H1 (cell line): ENCODE results near the gene PELI2. TPM values are rescaled to one million over a fixed set of nuclear protein-coding genes. Genes with fewer than 3 reads are reported as not detected.

Source experiments
- CTCF ChIA-PET: fragments of 300-600 bp; sonication (Branson Sonifier 250); formaldehyde crosslinking; loops from one replicate; lab custom pipeline; 2021; ENCODE audit not compliant: partially characterized antibody; lab: Charles Lee
- POLR2A ChIA-PET: fragments of 300-600 bp; sonication (Branson Sonifier 250); formaldehyde crosslinking; loops from one replicate; lab custom pipeline; 2021; ENCODE audit warnings: inconsistent platforms; ENCODE audit not compliant: partially characterized antibody; lab: Charles Lee
- DNase-seq, 2 experiments: peaks; one replicate each; pipeline versions ENCODE4 v3.0.0 to v3.0.0-alpha.2; 2010 to 2022; ENCODE audit warnings: low spot score in 2 of 2, low read depth in 1 of 2, mixed read lengths in 1 of 2
- FAIRE-seq: peaks from 2 replicates; lab custom pipeline; 2011; peaks lifted over from hg19 to GRCh38; lab: Jason Lieb, UNC
- H2AFZ ChIP-seq: 2 replicates; pipeline ENCODE4 v1.8.1; 2012; ENCODE audit warnings: low read length, inconsistent platforms
- H2AK5ac ChIP-seq: 2 replicates; pipeline ENCODE4 v1.6.1; 2013; ENCODE audit warnings: low read depth, low read length
- H2BK120ac ChIP-seq: replicated peaks from 2 replicates; pipeline ENCODE3; 2013; ENCODE audit warnings: low read depth, low read length, inconsistent platforms
- H2BK12ac ChIP-seq: 2 replicates; pipeline ENCODE4 v1.6.1; 2013; ENCODE audit warnings: low read depth, low read length
- H2BK15ac ChIP-seq: 2 replicates; pipeline ENCODE4 v1.6.1; 2013; ENCODE audit warnings: low read length
- H2BK20ac ChIP-seq: 2 replicates; pipeline ENCODE4 v1.6.1; 2013; ENCODE audit warnings: low read length
- H2BK5ac ChIP-seq: 2 replicates; pipeline ENCODE4 v1.6.1; 2013; ENCODE audit warnings: low read depth, low read length
- H3K14ac ChIP-seq: 2 replicates; pipeline ENCODE4 v1.6.1; 2013; ENCODE audit warnings: inconsistent platforms; ENCODE audit not compliant: insufficient read length
- H3K18ac ChIP-seq: 2 replicates; pipeline ENCODE4 v1.6.1; 2013; ENCODE audit warnings: low read length; ENCODE audit errors: extremely low read depth
- H3K23ac ChIP-seq: 2 replicates; pipeline ENCODE4 v1.6.1; 2013; ENCODE audit warnings: inconsistent platforms; ENCODE audit not compliant: insufficient read length
- H3K23me2 ChIP-seq: 2 replicates; pipeline ENCODE4 v1.6.1; 2013; ENCODE audit warnings: low read depth, low read length
- H3K27ac ChIP-seq: 2 replicates; pipeline ENCODE4 v1.6.1; 2011; ENCODE audit warnings: low read depth, low read length, inconsistent platforms
- H3K27me3 ChIP-seq, 4 experiments: replicated peaks in 1 of 4; 1 replicate in 1 of 4; 2 replicates in 3 of 4; pipeline versions ENCODE4 v1.6.1 to v1.8.1; 2011 to 2013; ENCODE audit warnings: low read length in 3 of 4, mild to moderate bottlenecking in 3 of 4, inconsistent platforms in 2 of 4, mixed read lengths in 2 of 4, moderate library complexity in 1 of 4; ENCODE audit not compliant: control insufficient read depth in 3 of 4, insufficient read depth in 3 of 4; ENCODE audit errors: extremely low read depth in 1 of 4
- H3K36me3 ChIP-seq, 4 experiments: 2 replicates each; pipeline versions ENCODE4 v1.6.1 to v1.8.1; 2011 to 2013; ENCODE audit warnings: mild to moderate bottlenecking in 4 of 4, low read length in 3 of 4, moderate library complexity in 2 of 4, control low read depth in 1 of 4, inconsistent platforms in 1 of 4; ENCODE audit not compliant: insufficient read depth in 4 of 4, control insufficient read depth in 2 of 4
- H3K4ac ChIP-seq: replicated peaks from 2 replicates; pipeline ENCODE3; 2013; ENCODE audit warnings: low read length, low read depth, mixed read lengths, inconsistent platforms; ENCODE audit not compliant: insufficient read length
- H3K4me1 ChIP-seq, 4 experiments: replicated peaks in 1 of 4; 1 replicate in 1 of 4; 2 replicates in 3 of 4; pipeline versions ENCODE4 v1.6.1 to v1.8.1; 2011 to 2013; ENCODE audit warnings: low read length in 3 of 4, inconsistent platforms in 2 of 4, mixed read lengths in 1 of 4; ENCODE audit not compliant: insufficient read depth in 4 of 4, control insufficient read depth in 3 of 4
- H3K4me2 ChIP-seq, 2 experiments: 2 replicates each; pipeline versions ENCODE4 v1.6.1 to v1.8.1; 2011 to 2013; ENCODE audit warnings: low read depth in 2 of 2, low read length in 2 of 2, control low read depth in 1 of 2, inconsistent platforms in 1 of 2, mild to moderate bottlenecking in 1 of 2; ENCODE audit not compliant: insufficient read depth in 1 of 2
- H3K4me3 ChIP-seq, 4 experiments: fragments of 200-600, 300-600 bp in 1 of 4; sonication (generic), shearing (Covaris generic), sonication (Bioruptor Twin) in 1 of 4; 2 replicates each; pipeline versions ENCODE4 v1.5.1 to v1.8.1; 2011 to 2016; ENCODE audit warnings: low read length in 4 of 4, low read depth in 3 of 4, control low read depth in 2 of 4, inconsistent platforms in 2 of 4, mild to moderate bottlenecking in 2 of 4, mixed read lengths in 1 of 4, moderate library complexity in 1 of 4; ENCODE audit not compliant: insufficient read depth in 2 of 4; ENCODE audit errors: extremely low read depth in 1 of 4
- H3K56ac ChIP-seq: replicated peaks from 2 replicates; pipeline ENCODE3; 2013; ENCODE audit warnings: low read depth, mild to moderate bottlenecking, mixed read lengths, low read length, inconsistent platforms; ENCODE audit not compliant: insufficient read length
- H3K79me1 ChIP-seq: 2 replicates; pipeline ENCODE4 v1.6.1; 2013; ENCODE audit warnings: low read depth, low read length, control low read depth
- H3K79me2 ChIP-seq, 2 experiments: 2 replicates each; pipeline versions ENCODE4 v1.6.1 to v1.8.1; 2012 to 2013; ENCODE audit warnings: low read length in 2 of 2, mild to moderate bottlenecking in 2 of 2, inconsistent platforms in 1 of 2; ENCODE audit not compliant: insufficient read depth in 2 of 2, control insufficient read depth in 1 of 2
- H3K9ac ChIP-seq, 4 experiments: replicated peaks in 1 of 4; 1 replicate in 1 of 4; 2 replicates in 3 of 4; pipeline versions ENCODE4 v1.6.1 to v1.8.1; 2011 to 2013; ENCODE audit warnings: low read depth in 3 of 4, low read length in 3 of 4, control low read depth in 2 of 4, mild to moderate bottlenecking in 2 of 4, moderate library complexity in 2 of 4, inconsistent platforms in 1 of 4; ENCODE audit errors: extremely low read depth in 1 of 4
- H3K9me3 ChIP-seq, 2 experiments: 2 replicates each; pipeline versions ENCODE4 v1.6.1 to v1.8.1; 2012 to 2013; ENCODE audit warnings: mild to moderate bottlenecking in 2 of 2, moderate library complexity in 2 of 2, control low read depth in 1 of 2, inconsistent platforms in 1 of 2, low read depth in 1 of 2, low read length in 1 of 2, mixed read lengths in 1 of 2; ENCODE audit not compliant: insufficient read depth in 2 of 2
- H4K20me1 ChIP-seq, 2 experiments: replicated peaks in 1 of 2; 2 replicates each; pipeline versions ENCODE3 to v1.8.1; 2011 to 2013; ENCODE audit warnings: inconsistent platforms in 2 of 2, low read length in 2 of 2, mild to moderate bottlenecking in 1 of 2; ENCODE audit not compliant: insufficient read depth in 2 of 2, control insufficient read depth in 1 of 2
- H4K5ac ChIP-seq: 2 replicates; pipeline ENCODE4 v1.6.1; 2013; ENCODE audit warnings: low read length, low read depth, mixed read lengths, inconsistent platforms; ENCODE audit not compliant: insufficient read length
- H4K8ac ChIP-seq: 2 replicates; pipeline ENCODE4 v1.8.0; 2013; ENCODE audit warnings: mild to moderate bottlenecking, moderate library complexity, low read length, inconsistent platforms; ENCODE audit not compliant: insufficient read depth; ENCODE audit errors: extremely low read depth
- H4K91ac ChIP-seq: replicated peaks from 2 replicates; pipeline ENCODE3; 2013; ENCODE audit warnings: low read length, mixed read lengths, inconsistent platforms; ENCODE audit not compliant: insufficient read length
- CBX5 ChIP-seq: fragments of 300-800, 300-1000 bp; sonication (generic); IDR thresholded peaks from 2 replicates; pipeline ENCODE4 v1.7.1; 2016; ENCODE audit warnings: antibody characterized with exemption, low read length, low read depth
- POLR2AphosphoS5 ChIP-seq: IDR thresholded peaks from 2 replicates; pipeline ENCODE4 v1.6.1; 2011; ENCODE audit warnings: low read depth, low read length
- WGBS, 2 experiments: shearing (Covaris generic) in 1 of 2; methylation state at CpG; one replicate each; pipeline versions ENCODE4 v1.1.6 to v1.1.7; 2013 to 2015; ENCODE audit warnings: low lambda C conversion rate in 2 of 2, mixed read lengths in 2 of 2, inconsistent platforms in 1 of 2, low coverage in 1 of 2, missing lambda C conversion rate in 1 of 2; ENCODE audit not compliant: insufficient replicate concordance in 2 of 2, insufficient coverage in 1 of 2, insufficient read length in 1 of 2; ENCODE audit errors: extremely low coverage in 1 of 2, missing lambda C conversion rate in 1 of 2; 5-methylcytosine and 5-hydroxymethylcytosine counted together
- polyA plus RNA-seq, 7 experiments: library from polyadenylated mRNA; depleted of rRNA in 3 of 7; stranded (reverse) in 5 of 7; unstranded in 2 of 7; fragments of >200 nt in 5 of 7; fragments of 200-250 nt in 2 of 7; gene quantifications; 1 replicate in 5 of 7; 2 replicates in 1 of 7; 4 replicates in 1 of 7; pipeline versions ENCODE4 v1.2.1 to v1.2.3, GENCODE V29; 2011 to 2013; ENCODE audit warnings: missing spikeins in 2 of 7, mixed read lengths in 2 of 7
- total RNA-seq: library from RNA; stranded (reverse); fragmentation: NEBNext Ultra II Directional; extraction: Animal tissue kit (Norgen Biotek cat#: 25700); gene quantifications from 2 replicates; pipeline ENCODE4 v1.2.1, GENCODE V29; 2021

PELI2 gene
- total and polyA plus RNA-seq, 2 of the 8 experiments (the other 6 are each of a cell fraction or from before 2014, with no cell fraction given): 14.6 to 25.7 TPM

DNA sequence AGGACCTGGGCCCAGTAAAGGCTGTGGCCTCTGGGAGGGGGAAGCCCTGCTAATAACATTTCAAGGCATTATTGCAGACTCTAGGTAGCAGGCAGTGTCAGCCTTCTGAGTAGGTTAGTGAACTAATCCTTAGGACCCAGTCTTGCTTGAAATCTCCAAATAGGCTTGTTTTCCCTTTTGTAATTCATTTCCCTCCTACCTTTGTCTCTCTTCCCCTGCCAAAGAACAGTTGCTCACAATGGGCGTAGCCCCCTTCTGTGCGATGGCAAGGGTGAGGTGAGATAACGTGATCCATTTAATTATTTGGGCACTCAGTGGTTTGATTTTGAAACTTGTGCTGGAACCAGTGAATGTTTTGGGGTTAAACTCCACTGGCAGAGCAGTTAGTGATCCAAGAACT, 10.9 kb downstream of the PELI2 start:
- H4K5ac ChIP-seq: no peak overlapping the region
- peaks cover 14 to 42% (median 31%) of the 10 kb centered on the region in 4 experiments for H3K4me1 ChIP-seq
- H4K91ac ChIP-seq: no peak overlapping the region
- H2AFZ ChIP-seq: no peak overlapping the region
- no peak overlapping the region for H3K23ac ChIP-seq
- no peak overlapping the region for H2BK15ac ChIP-seq
- H3K23me2 ChIP-seq: peaks cover 2% of the 10 kb centered on the region; the same call in 1 of the 2 replicates
- H2BK12ac ChIP-seq: peak overlapping the region; percentile 60; the same call in 1 of the 2 replicates
- H3K9me3 ChIP-seq: no peaks in the 10 kb centered on the region
- H3K4me2 ChIP-seq: peak overlapping the region; percentile 20 to 46; a peak in 3 of 4 replicates
- no peak overlapping the region for H2BK120ac ChIP-seq
- H3K18ac ChIP-seq: no peak overlapping the region
- H3K56ac ChIP-seq: no peak overlapping the region
- H3K9ac ChIP-seq: no peak overlapping the region
- no peaks in the 10 kb centered on the region for H3K36me3 ChIP-seq
- DNase-seq (no peak), FAIRE-seq (peak; percentile 88)
- H3K14ac ChIP-seq: no peak overlapping the region
- ChIA-PET POLR2A (interaction anchor here (5.3 kb wide), 1 partner anchor 10 kb away, joined by 20 read pairs; the partner anchor contains the start of gene PELI2), CTCF (interaction anchor here (1.9 kb wide), 1 partner anchor 9 kb away, joined by 6 read pairs; no protein-coding TSS in a partner anchor)
- no peak overlapping the region for H3K4me3 ChIP-seq
- H2BK5ac ChIP-seq: no peak overlapping the region
- no peak overlapping the region for H2BK20ac ChIP-seq
- H4K8ac ChIP-seq: no peak overlapping the region
- H3K79me2 ChIP-seq: peaks cover 13 to 96% of the 10 kb centered on the region in 2 experiments
- no peaks in the 10 kb centered on the region for H3K27me3 ChIP-seq
- peaks cover 4 to 13% of the 10 kb centered on the region in 2 experiments for H4K20me1 ChIP-seq
- no peak overlapping the region for H3K4ac ChIP-seq
- WGBS, 2 experiments: 56% methylated on average over 3 of the region's 3 CpGs; no CpG with 5 or more reads in 1 of the 2 experiments
- peaks cover 9% of the 10 kb centered on the region for H3K79me1 ChIP-seq
- H3K27ac ChIP-seq: no peak overlapping the region
- 0 out of 2 replicates have a peak overlapping the region, but pooled peaks have one; percentile 65 for H2AK5ac ChIP-seq
- no peak for TF ChIP-seq CBX5
- TF ChIP-seq POLR2AphosphoS5: no peak
